Activated CD8-positive, alpha-beta T cell treated with anti-CD3 and anti-CD28 coated beads for 36 hours (primary cell): ENCODE data around the gene KLHL35. TPM values are rescaled to one million over a fixed set of nuclear protein-coding genes. Genes with fewer than 3 reads are reported as not detected.
"Not testable (repeated sequence)": the region's sequence is repeated elsewhere in the genome, so short reads cannot be mapped to it uniquely, and the experiment has no call there.

Experiments
- ATAC-seq: fragments of 200-7000 bp; cut with Tn5 transposase; one replicate; pipeline ENCODE4 v1.10.0; 2021; ENCODE audit warnings: mild to moderate bottlenecking, moderate library complexity
- CTCF ChIA-PET: fragments of 350-600 bp; sonication (Branson Sonifier 250); formaldehyde crosslinking; loops from one replicate; lab custom pipeline; 2021; ENCODE audit warnings: antibody characterized with exemption; lab: Charles Lee
- POLR2A ChIA-PET: fragments of 350-600 bp; sonication (Branson Sonifier 250); formaldehyde crosslinking; loops from one replicate; lab custom pipeline; 2021; ENCODE audit warnings: antibody characterized with exemption; lab: Charles Lee
- DNase-seq: peaks from one replicate; pipeline ENCODE4 v3.0.0-alpha.2; 2020
- H3K27ac Mint-ChIP-seq: one replicate; pipeline ENCODE4 v1.8.0; 2021; ENCODE audit warnings: mild to moderate bottlenecking, mixed read lengths
- H3K27me3 Mint-ChIP-seq: one replicate; pipeline ENCODE4 v1.8.0; 2021; ENCODE audit warnings: mixed read lengths
- H3K36me3 Mint-ChIP-seq: one replicate; pipeline ENCODE4 v1.8.0; 2021; ENCODE audit warnings: low read depth, mixed read lengths
- H3K4me1 Mint-ChIP-seq: one replicate; pipeline ENCODE4 v1.8.0; 2021; ENCODE audit warnings: low read depth, mixed read lengths
- H3K4me3 Mint-ChIP-seq: one replicate; pipeline ENCODE4 v1.8.0; 2021; ENCODE audit warnings: mild to moderate bottlenecking, moderate library complexity, mixed read lengths
- H3K9me3 Mint-ChIP-seq: one replicate; pipeline ENCODE4 v1.8.0; 2021; ENCODE audit warnings: mixed read lengths
- intact Hi-C: fragments of 100-400 bp; cut with micrococcal nuclease; formaldehyde crosslinking; loops from one replicate; pipeline ENCODE4 v1.10.0; 2022
- total RNA-seq, 2 experiments: library from RNA; stranded (reverse); gene quantifications; one replicate each; pipeline ENCODE4 v1.2.3, GENCODE V29; 2021
- TF ChIP-seq, protein P1 (sequence below): fragments of 200-600 bp; IDR thresholded peaks from one replicate; pipeline ENCODE4 v1.8.0; 2022; ENCODE audit warnings: antibody characterized with exemption, mild to moderate bottlenecking

The KLHL35 gene
- total RNA-seq, 2 experiments from 2014 or later, result 0.16 to 0.77 TPM

DNA sequence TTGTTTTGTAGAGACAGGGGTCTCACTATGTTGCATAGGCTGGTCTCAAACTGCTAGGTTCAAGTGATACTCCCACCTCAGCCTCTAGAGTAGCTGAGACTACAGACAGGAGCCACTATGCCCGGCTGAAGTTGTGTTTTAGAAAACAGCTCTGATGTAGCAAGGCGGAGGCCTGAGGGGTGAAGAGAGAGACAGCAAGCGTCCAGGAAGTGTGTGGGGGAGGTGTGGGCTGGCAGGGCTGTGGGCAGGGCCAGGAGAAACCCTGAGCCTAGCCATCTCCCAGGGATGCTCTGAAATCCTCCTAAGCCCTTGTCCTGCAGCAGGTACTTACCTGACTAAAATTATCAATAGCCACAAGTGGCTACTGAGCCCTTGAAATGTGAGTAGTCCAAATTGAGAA, 49.8 kb downstream of the KLHL35 start:
- no peaks in the 10 kb centered on the region for H3K9me3 Mint-ChIP-seq
- H3K36me3 Mint-ChIP-seq, result no peaks in the 10 kb centered on the region
- H3K4me1 Mint-ChIP-seq, result peaks cover 19% of the 10 kb centered on the region
- peak; percentile 68 for ATAC-seq
- H3K4me3 Mint-ChIP-seq, result no peak overlapping the region
- intact Hi-C loops, result no loop called here
- DNase-seq, result peak; percentile 53
- CTCF ChIA-PET, result interaction anchor here (0.7 to 15.3 kb wide), 13 partner anchors 7 to 149 kb away, joined by 3 to 442 read pairs (median 4); no protein-coding TSS in a partner anchor
- POLR2A ChIA-PET, result interaction anchor here (0.9 to 2.4 kb wide), 4 partner anchors 16 to 103 kb away, joined by 4 to 8 read pairs (median 4); partner anchors contain the start of gene RPS3
- H3K27ac Mint-ChIP-seq, result peak overlapping the region; percentile 67
- H3K27me3 Mint-ChIP-seq, result no peaks in the 10 kb centered on the region
- TF ChIP-seq, protein P1, sequence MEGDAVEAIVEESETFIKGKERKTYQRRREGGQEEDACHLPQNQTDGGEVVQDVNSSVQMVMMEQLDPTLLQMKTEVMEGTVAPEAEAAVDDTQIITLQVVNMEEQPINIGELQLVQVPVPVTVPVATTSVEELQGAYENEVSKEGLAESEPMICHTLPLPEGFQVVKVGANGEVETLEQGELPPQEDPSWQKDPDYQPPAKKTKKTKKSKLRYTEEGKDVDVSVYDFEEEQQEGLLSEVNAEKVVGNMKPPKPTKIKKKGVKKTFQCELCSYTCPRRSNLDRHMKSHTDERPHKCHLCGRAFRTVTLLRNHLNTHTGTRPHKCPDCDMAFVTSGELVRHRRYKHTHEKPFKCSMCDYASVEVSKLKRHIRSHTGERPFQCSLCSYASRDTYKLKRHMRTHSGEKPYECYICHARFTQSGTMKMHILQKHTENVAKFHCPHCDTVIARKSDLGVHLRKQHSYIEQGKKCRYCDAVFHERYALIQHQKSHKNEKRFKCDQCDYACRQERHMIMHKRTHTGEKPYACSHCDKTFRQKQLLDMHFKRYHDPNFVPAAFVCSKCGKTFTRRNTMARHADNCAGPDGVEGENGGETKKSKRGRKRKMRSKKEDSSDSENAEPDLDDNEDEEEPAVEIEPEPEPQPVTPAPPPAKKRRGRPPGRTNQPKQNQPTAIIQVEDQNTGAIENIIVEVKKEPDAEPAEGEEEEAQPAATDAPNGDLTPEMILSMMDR, result no peak

- ChIA-PET POLR2A (no interaction called here), CTCF (interaction anchor here (1.3 to 15.3 kb wide), 5 partner anchors 17 to 132 kb away, joined by 3 to 442 read pairs (median 4); no protein-coding TSS in a partner anchor)
- ATAC-seq (no peak), DNase-seq (no peak)
- no peaks in the 10 kb centered on the region for H3K27me3 Mint-ChIP-seq
- H3K36me3 Mint-ChIP-seq, result no peaks in the 10 kb centered on the region
- H3K4me1 Mint-ChIP-seq, result peaks cover 19% of the 10 kb centered on the region
- no peak overlapping the region for H3K4me3 Mint-ChIP-seq
- H3K9me3 Mint-ChIP-seq, result no peaks in the 10 kb centered on the region
- TF ChIP-seq, protein P1, result no peak
- H3K27ac Mint-ChIP-seq, result no peak overlapping the region
- intact Hi-C loops, result no loop called here
These were observed 52.1 kb downstream of the KLHL35 start for GRCh38 chr11:75380716-75381420.

- DNase-seq, result no peak
- no peaks in the 10 kb centered on the region for H3K27me3 Mint-ChIP-seq
- POLR2A ChIA-PET, result no interaction called here
- H3K27ac Mint-ChIP-seq, result no peak overlapping the region
- H3K4me3 Mint-ChIP-seq, result no peak overlapping the region
- TF ChIP-seq, protein P1, result no peak
- H3K9me3 Mint-ChIP-seq, result no peaks in the 10 kb centered on the region
- intact Hi-C loops, result no loop called here
- no peak for ATAC-seq
- CTCF ChIA-PET, result interaction anchor here (1.3 to 15.3 kb wide), 5 partner anchors 18 to 132 kb away, joined by 3 to 442 read pairs (median 4); no protein-coding TSS in a partner anchor
- peaks cover 19% of the 10 kb centered on the region for H3K4me1 Mint-ChIP-seq
- H3K36me3 Mint-ChIP-seq, result no peaks in the 10 kb centered on the region
These were observed 52.8 kb downstream of the KLHL35 start for GRCh38 chr11:75380245-75380644.

DNA sequence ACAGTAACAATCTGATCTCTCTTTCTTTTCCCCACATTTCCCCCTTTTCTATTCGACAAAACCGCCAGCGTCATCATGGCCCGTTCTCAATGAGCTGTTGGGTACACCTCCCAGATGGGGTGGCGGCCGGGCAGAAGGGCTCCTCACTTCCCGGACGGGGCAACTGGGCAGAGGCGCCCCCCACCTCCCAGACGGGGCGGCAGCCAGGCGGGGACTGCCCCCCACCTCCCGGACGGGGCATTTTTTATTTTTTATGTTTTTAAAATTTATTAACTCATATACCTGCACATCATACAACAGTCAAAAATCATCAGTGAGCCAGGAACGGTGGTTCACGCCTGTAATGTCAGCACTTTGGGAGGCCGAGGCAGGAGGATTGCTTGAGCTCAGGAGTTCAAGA, 54.2 kb downstream of the KLHL35 start:
- intact Hi-C loops, H3K27me3 Mint-ChIP-seq, POLR2A ChIA-PET, DNase-seq, H3K9me3 Mint-ChIP-seq, ATAC-seq, H3K27ac Mint-ChIP-seq, H3K4me3 Mint-ChIP-seq, H3K4me1 Mint-ChIP-seq, H3K36me3 Mint-ChIP-seq: not testable (repeated sequence)
- CTCF ChIA-PET, result interaction anchor here (15.3 kb wide), 1 partner anchor 102 kb away, joined by 442 read pairs; no protein-coding TSS in a partner anchor

- no peak overlapping the region for H3K27ac Mint-ChIP-seq
- ChIA-PET POLR2A (no interaction called here), CTCF (interaction anchor here (1.1 to 15.3 kb wide), 3 partner anchors 9 to 156 kb away, joined by 3 to 442 read pairs (median 21); no protein-coding TSS in a partner anchor)
- TF ChIP-seq, protein P1, result no peak
- ATAC-seq (no peak), DNase-seq (no peak)
- intact Hi-C loops, result no loop called here
- H3K27me3 Mint-ChIP-seq, result no peaks in the 10 kb centered on the region
- no peaks in the 10 kb centered on the region for H3K36me3 Mint-ChIP-seq
- no peaks in the 10 kb centered on the region for H3K9me3 Mint-ChIP-seq
- H3K4me3 Mint-ChIP-seq, result no peak overlapping the region
- no peaks in the 10 kb centered on the region for H3K4me1 Mint-ChIP-seq
These were observed 56.8 kb downstream of the KLHL35 start for GRCh38 chr11:75376175-75376574.
